ENCODE measurements around the gene ADSS2. TPM values are rescaled to one million over a fixed set of nuclear protein-coding genes. Genes with fewer than 3 reads are reported as not detected.

Gene ADSS2
- total and polyA plus RNA-seq, 2 of the 4 experiments (the other 2 are of a cell fraction): 14.9 to 30.1 TPM

DNA sequence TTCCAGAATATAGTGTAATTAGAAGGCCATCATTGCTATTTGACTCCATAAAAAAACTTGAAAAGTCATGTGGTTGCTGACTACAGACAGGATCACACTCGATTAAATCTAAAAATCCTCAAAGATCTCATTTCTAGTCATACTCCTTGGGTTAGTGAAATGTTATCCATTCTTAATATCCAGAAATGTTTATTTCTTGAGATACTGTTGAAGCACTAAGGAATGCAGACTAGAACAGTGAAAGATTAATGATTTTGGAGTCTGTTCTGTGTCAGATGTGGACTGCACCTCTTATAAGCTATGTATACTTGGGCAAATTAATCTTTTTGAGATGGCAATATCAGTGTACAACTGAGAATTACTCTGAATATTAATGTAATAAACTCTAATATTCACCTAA lies 65.1 kb downstream of the ADSS2 start:
- H3K9ac ChIP-seq (ENCODE audit: low read depth, low read length): no peak overlapping the region
- no peaks in the 10 kb centered on the region for H3K36me3 ChIP-seq (ENCODE audit: control insufficient read depth, insufficient read depth, low read length)
- no peak overlapping the region for H3K27ac ChIP-seq (ENCODE audit: insufficient read depth, low read length)
- H4K8ac ChIP-seq (ENCODE audit: low read depth in 2 of 2, low read length in 2 of 2): no peak overlapping the region
- H2AFZ ChIP-seq (replicated peaks; ENCODE audit: low read length, poor library complexity): no peak overlapping the region
- intact Hi-C loops (cut with micrococcal nuclease) (no loop called here), in situ Hi-C loops (cut with MboI; ENCODE audit: low sequenced_read_pairs) (no loop called here), dilution Hi-C loops (cut with HindIII; ENCODE audit: low sequenced_read_pairs, unreplicated experiment) (no loop called here)
- no peaks in the 10 kb centered on the region for H3K9me3 ChIP-seq (ENCODE audit: control insufficient read depth, insufficient read depth, low read length)
- no peak overlapping the region for H3K4ac ChIP-seq (ENCODE audit: low read depth, low read length)
- H3K4me1 ChIP-seq (ENCODE audit: control insufficient read depth, insufficient read depth, low read length): peaks cover 12% of the 10 kb centered on the region
- no peaks in the 10 kb centered on the region for H3K27me3 ChIP-seq (ENCODE audit: control insufficient read depth, insufficient read depth, low read length)
- H3K9me1 ChIP-seq (ENCODE audit: insufficient read depth, low read length): no peaks in the 10 kb centered on the region
- H3K23ac ChIP-seq (ENCODE audit: low read depth, low read length): no peak overlapping the region
- H2AK9ac ChIP-seq (replicated peaks; ENCODE audit: low read depth, low read length, poor library complexity): no peak overlapping the region
- WGBS, 2 experiments (ENCODE audit: extremely low coverage in 2 of 2, insufficient read length in 1 of 2): no CpG with 5 or more reads among the region's 1 CpG
- no peak overlapping the region for H4K91ac ChIP-seq (ENCODE audit: insufficient read depth, low read depth, low read length)
- ChIA-PET CTCF (no interaction called here), POLR2A (ENCODE audit: unreplicated experiment) (no interaction called here)
- peak; percentile 37 for DNase-seq
- no peaks in the 10 kb centered on the region for H4K20me1 ChIP-seq (ENCODE audit: insufficient read depth, low read length)
- H2BK5ac ChIP-seq (ENCODE audit: low read depth, low read length, poor library complexity, severe bottlenecking): no peak overlapping the region
- no peak for TF ChIP-seq NFE2L2 (IDR thresholded peaks at IDR 0.05; ENCODE audit: low read depth, low read length)
- TF ChIP-seq SMC3 (IDR thresholded peaks at IDR 0.05; ENCODE audit: low read depth, low read length): no peak
- no peak for TF ChIP-seq POLR2A (IDR thresholded peaks at IDR 0.05; ENCODE audit: low read depth, low read length)
- no peak for TF ChIP-seq BHLHE40 (IDR thresholded peaks at IDR 0.05; ENCODE audit: low read depth, low read length)
- TF ChIP-seq RAD21 (IDR thresholded peaks at IDR 0.05; ENCODE audit: low read length): no peak
- no peak for TF ChIP-seq FOS (IDR thresholded peaks at IDR 0.05; ENCODE audit: low read depth, low read length)
- TF ChIP-seq, protein P1, sequence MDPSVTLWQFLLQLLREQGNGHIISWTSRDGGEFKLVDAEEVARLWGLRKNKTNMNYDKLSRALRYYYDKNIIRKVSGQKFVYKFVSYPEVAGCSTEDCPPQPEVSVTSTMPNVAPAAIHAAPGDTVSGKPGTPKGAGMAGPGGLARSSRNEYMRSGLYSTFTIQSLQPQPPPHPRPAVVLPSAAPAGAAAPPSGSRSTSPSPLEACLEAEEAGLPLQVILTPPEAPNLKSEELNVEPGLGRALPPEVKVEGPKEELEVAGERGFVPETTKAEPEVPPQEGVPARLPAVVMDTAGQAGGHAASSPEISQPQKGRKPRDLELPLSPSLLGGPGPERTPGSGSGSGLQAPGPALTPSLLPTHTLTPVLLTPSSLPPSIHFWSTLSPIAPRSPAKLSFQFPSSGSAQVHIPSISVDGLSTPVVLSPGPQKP (IDR thresholded peaks at IDR 0.05; ENCODE audit: borderline replicate concordance, low read depth, low read length): no peak
- TF ChIP-seq RCOR1 (IDR thresholded peaks at IDR 0.05; ENCODE audit: insufficient replicate concordance, low read length): no peak
- TF ChIP-seq, protein P2, sequence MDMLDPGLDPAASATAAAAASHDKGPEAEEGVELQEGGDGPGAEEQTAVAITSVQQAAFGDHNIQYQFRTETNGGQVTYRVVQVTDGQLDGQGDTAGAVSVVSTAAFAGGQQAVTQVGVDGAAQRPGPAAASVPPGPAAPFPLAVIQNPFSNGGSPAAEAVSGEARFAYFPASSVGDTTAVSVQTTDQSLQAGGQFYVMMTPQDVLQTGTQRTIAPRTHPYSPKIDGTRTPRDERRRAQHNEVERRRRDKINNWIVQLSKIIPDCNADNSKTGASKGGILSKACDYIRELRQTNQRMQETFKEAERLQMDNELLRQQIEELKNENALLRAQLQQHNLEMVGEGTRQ (IDR thresholded peaks at IDR 0.05; ENCODE audit: low read depth, low read length): no peak
- TF ChIP-seq MXI1 (IDR thresholded peaks at IDR 0.05; ENCODE audit: borderline replicate concordance, low read depth, low read length): no peak
- TF ChIP-seq RFX5 (IDR thresholded peaks at IDR 0.05; ENCODE audit: low read depth, low read length): no peak
- TF ChIP-seq MAFK (IDR thresholded peaks at IDR 0.05; ENCODE audit: low read depth, low read length): no peak
- TF ChIP-seq CEBPB (IDR thresholded peaks at IDR 0.05; ENCODE audit: low read depth, low read length): no peak
- TF ChIP-seq, protein P3, sequence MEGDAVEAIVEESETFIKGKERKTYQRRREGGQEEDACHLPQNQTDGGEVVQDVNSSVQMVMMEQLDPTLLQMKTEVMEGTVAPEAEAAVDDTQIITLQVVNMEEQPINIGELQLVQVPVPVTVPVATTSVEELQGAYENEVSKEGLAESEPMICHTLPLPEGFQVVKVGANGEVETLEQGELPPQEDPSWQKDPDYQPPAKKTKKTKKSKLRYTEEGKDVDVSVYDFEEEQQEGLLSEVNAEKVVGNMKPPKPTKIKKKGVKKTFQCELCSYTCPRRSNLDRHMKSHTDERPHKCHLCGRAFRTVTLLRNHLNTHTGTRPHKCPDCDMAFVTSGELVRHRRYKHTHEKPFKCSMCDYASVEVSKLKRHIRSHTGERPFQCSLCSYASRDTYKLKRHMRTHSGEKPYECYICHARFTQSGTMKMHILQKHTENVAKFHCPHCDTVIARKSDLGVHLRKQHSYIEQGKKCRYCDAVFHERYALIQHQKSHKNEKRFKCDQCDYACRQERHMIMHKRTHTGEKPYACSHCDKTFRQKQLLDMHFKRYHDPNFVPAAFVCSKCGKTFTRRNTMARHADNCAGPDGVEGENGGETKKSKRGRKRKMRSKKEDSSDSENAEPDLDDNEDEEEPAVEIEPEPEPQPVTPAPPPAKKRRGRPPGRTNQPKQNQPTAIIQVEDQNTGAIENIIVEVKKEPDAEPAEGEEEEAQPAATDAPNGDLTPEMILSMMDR (conservative IDR thresholded peaks at IDR 0.05; ENCODE audit: low read depth, low read length): no peak
- TF ChIP-seq MAZ (IDR thresholded peaks at IDR 0.05; ENCODE audit: borderline replicate concordance, low read depth, low read length): no peak
- TF ChIP-seq CHD1 (IDR thresholded peaks at IDR 0.05; ENCODE audit: low read depth, low read length): no peak
- H3K18ac ChIP-seq (ENCODE audit: low read depth, low read length): no peak overlapping the region; the same call in 1 of the 2 replicates
- no peak overlapping the region for H3K56ac ChIP-seq (ENCODE audit: extremely low read depth, insufficient read depth, low read length)
- no peak overlapping the region for H3K4me3 ChIP-seq (ENCODE audit: insufficient read depth, low read depth, low read length)
- no peak overlapping the region for H3K4me2 ChIP-seq (ENCODE audit: low read depth, low read length)
- no peak overlapping the region for H4K5ac ChIP-seq (ENCODE audit: low read depth, low read length)
- no peaks in the 10 kb centered on the region for H3K79me1 ChIP-seq (ENCODE audit: low read depth in 1 of 2, low read length in 2 of 2)
- H2BK15ac ChIP-seq (ENCODE audit: low read depth, low read length): peak overlapping the region; percentile 57; the same call in 1 of the 3 replicates
- no TSS peak for BruUV-seq (replicated peaks)
- peak; percentile 55 for ATAC-seq (ENCODE audit: low read depth)
- no peak overlapping the region; the same call in 1 of the 2 replicates for H3K14ac ChIP-seq (replicated peaks; ENCODE audit: low read depth, low read length)
- no peak overlapping the region for H2BK120ac ChIP-seq (ENCODE audit: low read depth, low read length)
- H2BK20ac ChIP-seq (ENCODE audit: low read depth, low read length): no peak overlapping the region
- H2AK5ac ChIP-seq (ENCODE audit: low read depth, low read length): no peak overlapping the region

Data from IMR-90 (cell line).